ENCODE measurements around the gene GTF3C2. TPM values are rescaled to one million over a fixed set of nuclear protein-coding genes. Genes with fewer than 3 reads are reported as not detected.

GTF3C2 gene
- total RNA-seq, 1 experiment from 2014 or later, result 109 TPM

- no peak overlapping the region for H3K56ac ChIP-seq (ENCODE audit: insufficient read length, low read depth, low read length)
- Mint-ChIP-seq H3K27ac (no peak overlapping the region), H3K27me3 (ENCODE audit: low read depth) (peaks cover 4% of the 10 kb centered on the region; the same call in 1 of the 2 replicates), H3K4me1 (peaks cover 8 to 13% of the 10 kb centered on the region in 2 experiments), H3K36me3 (ENCODE audit: insufficient read depth in 1 of 3, low read depth in 3 of 3) (no peaks in the 10 kb centered on the region), H3K4me3 (no peak overlapping the region), H3K9me3 (no peaks in the 10 kb centered on the region)
- H3K18ac ChIP-seq (ENCODE audit: insufficient read length, low read depth, low read length), result no peak overlapping the region
- H4K8ac ChIP-seq (replicated peaks; ENCODE audit: insufficient read length, low read depth, low read length), result no peak overlapping the region
- no peaks in the 10 kb centered on the region for H4K20me1 ChIP-seq (ENCODE audit: control insufficient read depth, insufficient read depth, insufficient read length)
- H3K4me1 ChIP-seq (ENCODE audit: insufficient read depth, low read length), result no peaks in the 10 kb centered on the region; the same call in 1 of the 2 replicates
- H3K27ac ChIP-seq (ENCODE audit: insufficient read length, low read depth, low read length), result no peak overlapping the region
- H3K9me3 ChIP-seq (ENCODE audit: control insufficient read depth, low read depth, low read length), result no peaks in the 10 kb centered on the region
- H2BK20ac ChIP-seq (ENCODE audit: low read depth, low read length, poor library complexity, severe bottlenecking), result no peak overlapping the region
- no peak for DNase-seq
- H3K79me1 ChIP-seq (ENCODE audit: insufficient read depth, low read depth, low read length, poor library complexity, severe bottlenecking), result no peaks in the 10 kb centered on the region
- no peak overlapping the region for H2BK120ac ChIP-seq (ENCODE audit: low read depth, low read length, poor library complexity, severe bottlenecking)
- no peak overlapping the region for H3K14ac ChIP-seq (ENCODE audit: insufficient read depth, low read length)
- H3K23ac ChIP-seq (ENCODE audit: insufficient read length, low read depth, low read length), result no peak overlapping the region
- no peaks in the 10 kb centered on the region for H3K79me2 ChIP-seq (ENCODE audit: insufficient read depth, low read length)
- H2BK12ac ChIP-seq (ENCODE audit: insufficient read length, low read depth, low read length), result no peak overlapping the region
- no peaks in the 10 kb centered on the region for H3K27me3 ChIP-seq (ENCODE audit: insufficient read depth, low read length)
- TF ChIP-seq CTCF (conservative IDR thresholded peaks at IDR 0.05), result no peak
- H3K9ac ChIP-seq (ENCODE audit: extremely low read depth, insufficient read length, low read length), result no peak overlapping the region
- no CpG with 5 or more reads among the region's 8 CpGs for WGBS (ENCODE audit: extremely low coverage, insufficient read length, low lambda C conversion rate)
- H3K4me2 ChIP-seq (ENCODE audit: insufficient read depth, insufficient read length, low read length), result no peak overlapping the region
- no peak overlapping the region for H2BK15ac ChIP-seq (ENCODE audit: low read depth, low read length)
- no peak overlapping the region for H2AK5ac ChIP-seq (ENCODE audit: insufficient read length, low read length)
- no peak overlapping the region for H3K4ac ChIP-seq (ENCODE audit: low read depth, low read length)
- H3K23me2 ChIP-seq (ENCODE audit: insufficient read length, low read depth, low read length, poor library complexity, severe bottlenecking), result no peaks in the 10 kb centered on the region
- no peak overlapping the region for H4K5ac ChIP-seq (ENCODE audit: insufficient read length, low read depth, low read length)
- H3T11ph ChIP-seq (ENCODE audit: low read length), result no peak overlapping the region
- H2AFZ ChIP-seq (ENCODE audit: low read length), result no peak overlapping the region
- H4K91ac ChIP-seq (ENCODE audit: insufficient read length, low read depth, low read length), result no peak overlapping the region
- H2BK5ac ChIP-seq (ENCODE audit: insufficient read length, low read length), result no peak overlapping the region
Observed at GRCh38 chr2:27294928-27295327, 61.6 kb downstream of the GTF3C2 start.
